NCI-H748 (cell line): ENCODE data around the gene DNALI1.
"Not testable (repeated sequence)": the region's sequence is repeated elsewhere in the genome, so short reads cannot be mapped to it uniquely, and the experiment has no call there.

ENCODE experiments used
- DNase-seq: peaks from one replicate; lab custom pipeline; 2025; ENCODE audit not compliant: unreplicated experiment; lab: John Stamatoyannopoulos, UW

Gene DNALI1

GRCh38 chr1:37553927-37554808 is 2.6 kb upstream of the DNALI1 start, which contains the start of gene SNIP1:
TSS of gene SNIP1 (minus strand) at chr1:37554293. CDS start at chr1:37554229, 64 bp downstream.
- DNase-seq, result peak; percentile 88

- DNase-seq, result no peak
These were observed 662 bp downstream of the DNALI1 start for GRCh38 chr1:37557402-37557801.

- no peak for DNase-seq
These were observed 1.7 kb downstream of the DNALI1 start for GRCh38 chr1:37558411-37558810.

- DNase-seq, result no peak
These were observed 2.3 kb downstream of the DNALI1 start for GRCh38 chr1:37559080-37559479.

- DNase-seq, result not testable (repeated sequence)
These were observed 3.2 kb downstream of the DNALI1 start for GRCh38 chr1:37559957-37560379.

- no peak for DNase-seq
These were observed 3.8 kb downstream of the DNALI1 start for GRCh38 chr1:37560401-37561132.

GRCh38 chr1:37561133-37562132 is 4.7 kb downstream of the DNALI1 start:
- peak; percentile 2 for DNase-seq

- no peak for DNase-seq
These were observed 6.2 kb downstream of the DNALI1 start for GRCh38 chr1:37562984-37563383.

- DNase-seq, result no peak
These were observed 8.2 kb downstream of the DNALI1 start for GRCh38 chr1:37564892-37565291.

GRCh38 chr1:37567023-37567422 is 10.3 kb downstream of the DNALI1 start:
- no peak for DNase-seq

- DNase-seq, result no peak
These were observed 14.0 kb downstream of the DNALI1 start for GRCh38 chr1:37570528-37571334.

- DNase-seq, result no peak
These were observed 18.2 kb downstream of the DNALI1 start for GRCh38 chr1:37574834-37575480.

GRCh38 chr1:37575692-37576091 is 19.0 kb downstream of the DNALI1 start:
- DNase-seq, result no peak

GRCh38 chr1:37584544-37584943 is 27.8 kb downstream of the DNALI1 start:
- DNase-seq, result not testable (repeated sequence)

- DNase-seq, result no peak
These were observed 32.2 kb downstream of the DNALI1 start for GRCh38 chr1:37588939-37589338.

- no peak for DNase-seq
These were observed 37.0 kb downstream of the DNALI1 start for GRCh38 chr1:37593726-37594125.

GRCh38 chr1:37595440-37596181 is 38.9 kb downstream of the DNALI1 start, which contains the start of gene GNL2:
TSS of gene GNL2 (minus strand) at chr1:37595937. CDS start at chr1:37595822, 115 bp downstream.
- peak; percentile 94 for DNase-seq

GRCh38 chr1:37596182-37596667 is 39.5 kb downstream of the DNALI1 start:
- DNase-seq, result no peak
